IMR-90 (cell line): ENCODE data around the gene AJUBA. TPM values are rescaled to one million over a fixed set of nuclear protein-coding genes. Genes with fewer than 3 reads are reported as not detected.

Source experiments
- ATAC-seq: fragments of 200-7000 bp; cut with Tn5 transposase; 2 replicates; pipeline ENCODE4 v1.9.1; 2020; ENCODE audit warnings: low read depth, mild to moderate bottlenecking, moderate library complexity
- BruUV-seq: library from RNA; stranded (reverse); fragments of 400-500 nt; replicated peaks from 2 replicates; lab custom pipeline; 2021; lab: Mats Ljungman, UMichigan
- CTCF ChIA-PET: fragments of 300-600 bp; formaldehyde crosslinking; extraction: SDS; loops from one replicate; lab custom pipeline; 2021; ENCODE audit warnings: antibody characterized with exemption; lab: Yijun Ruan, JAX
- POLR2A ChIA-PET: fragments of 300-600 bp; sonication (Branson Sonifier 250); formaldehyde crosslinking; loops from one replicate; lab custom pipeline; 2022; ENCODE audit warnings: antibody characterized with exemption; ENCODE audit not compliant: unreplicated experiment; lab: Charles Lee
- DNase-seq: peaks from one replicate; pipeline ENCODE4 v3.0.0; 2013
- H2AFZ ChIP-seq: replicated peaks from 2 replicates; pipeline ENCODE3; 2013; ENCODE audit warnings: low read length, mild to moderate bottlenecking; ENCODE audit not compliant: poor library complexity
- H2AK5ac ChIP-seq: 2 replicates; pipeline ENCODE4 v1.6.1; 2013; ENCODE audit warnings: low read depth, low read length, inconsistent platforms
- H2AK9ac ChIP-seq: replicated peaks from 2 replicates; pipeline ENCODE3; 2013; ENCODE audit warnings: mild to moderate bottlenecking, low read depth, low read length, moderate library complexity; ENCODE audit not compliant: poor library complexity
- H2BK120ac ChIP-seq: 2 replicates; pipeline ENCODE4 v1.6.1; 2013; ENCODE audit warnings: low read depth, low read length, inconsistent platforms
- H2BK15ac ChIP-seq: 3 replicates; pipeline ENCODE4 v1.6.1; 2013; ENCODE audit warnings: low read depth, low read length, inconsistent platforms
- H2BK20ac ChIP-seq: 2 replicates; pipeline ENCODE4 v1.6.1; 2013; ENCODE audit warnings: low read depth, mild to moderate bottlenecking, inconsistent platforms, low read length, moderate library complexity
- H2BK5ac ChIP-seq: 2 replicates; pipeline ENCODE4 v1.6.1; 2013; ENCODE audit warnings: mild to moderate bottlenecking, low read depth, low read length, inconsistent platforms; ENCODE audit not compliant: poor library complexity, severe bottlenecking
- H3K14ac ChIP-seq: replicated peaks from 2 replicates; pipeline ENCODE4 v1.6.1; 2013; ENCODE audit warnings: low read depth, low read length, inconsistent platforms
- H3K18ac ChIP-seq: 2 replicates; pipeline ENCODE4 v1.6.1; 2013; ENCODE audit warnings: low read depth, low read length, control low read depth
- H3K23ac ChIP-seq: 2 replicates; pipeline ENCODE4 v1.6.1; 2013; ENCODE audit warnings: low read depth, low read length, inconsistent platforms
- H3K27ac ChIP-seq: 2 replicates; pipeline ENCODE4 v1.5.1; 2013; ENCODE audit warnings: mild to moderate bottlenecking, control low read depth, low read length; ENCODE audit not compliant: insufficient read depth
- H3K27me3 ChIP-seq: 2 replicates; pipeline ENCODE4 v1.6.1; 2013; ENCODE audit warnings: low read length; ENCODE audit not compliant: control insufficient read depth, insufficient read depth
- H3K36me3 ChIP-seq: 2 replicates; pipeline ENCODE4 v1.6.1; 2013; ENCODE audit warnings: low read length, mixed read lengths; ENCODE audit not compliant: control insufficient read depth, insufficient read depth
- H3K4ac ChIP-seq: 2 replicates; pipeline ENCODE4 v1.6.1; 2013; ENCODE audit warnings: low read depth, low read length, inconsistent platforms
- H3K4me1 ChIP-seq: 2 replicates; pipeline ENCODE4 v1.6.1; 2013; ENCODE audit warnings: low read length, mixed read lengths; ENCODE audit not compliant: control insufficient read depth, insufficient read depth
- H3K4me2 ChIP-seq: 2 replicates; pipeline ENCODE4 v1.6.1; 2013; ENCODE audit warnings: low read depth, mild to moderate bottlenecking, control low read depth, low read length, moderate library complexity
- H3K4me3 ChIP-seq: 2 replicates; pipeline ENCODE4 v1.5.1; 2013; ENCODE audit warnings: low read depth, mild to moderate bottlenecking, control low read depth, low read length, moderate library complexity; ENCODE audit not compliant: insufficient read depth
- H3K56ac ChIP-seq: 2 replicates; pipeline ENCODE4 v1.6.1; 2013; ENCODE audit warnings: low read length, inconsistent platforms; ENCODE audit not compliant: insufficient read depth; ENCODE audit errors: extremely low read depth
- H3K79me1 ChIP-seq, 2 experiments: 2 replicates each; pipeline ENCODE4 v1.6.1; 2013; ENCODE audit warnings: low read length in 2 of 2, inconsistent platforms in 1 of 2, low read depth in 1 of 2
- H3K9ac ChIP-seq: 2 replicates; pipeline ENCODE4 v1.6.1; 2013; ENCODE audit warnings: low read depth, low read length, control low read depth
- H3K9me1 ChIP-seq: 2 replicates; pipeline ENCODE4 v1.6.1; 2013; ENCODE audit warnings: low read length, inconsistent platforms; ENCODE audit not compliant: insufficient read depth
- H3K9me3 ChIP-seq: 2 replicates; pipeline ENCODE4 v1.6.1; 2013; ENCODE audit warnings: low read length; ENCODE audit not compliant: control insufficient read depth, insufficient read depth
- H4K20me1 ChIP-seq: 2 replicates; pipeline ENCODE4 v1.6.1; 2013; ENCODE audit warnings: low read length, inconsistent platforms; ENCODE audit not compliant: insufficient read depth
- H4K5ac ChIP-seq: 2 replicates; pipeline ENCODE4 v1.6.1; 2013; ENCODE audit warnings: mild to moderate bottlenecking, low read depth, low read length, control low read depth
- H4K8ac ChIP-seq, 2 experiments: 2 replicates each; pipeline ENCODE4 v1.6.1; 2013; ENCODE audit warnings: low read depth in 2 of 2, low read length in 2 of 2, control low read depth in 1 of 2, inconsistent platforms in 1 of 2
- H4K91ac ChIP-seq: 2 replicates; pipeline ENCODE4 v1.6.1; 2013; ENCODE audit warnings: low read depth, low read length, inconsistent platforms; ENCODE audit not compliant: insufficient read depth
- BHLHE40 ChIP-seq: fragments of 150-350 bp; IDR thresholded peaks from 2 replicates; pipeline ENCODE4 v1.6.1; 2016; ENCODE audit warnings: mild to moderate bottlenecking, low read depth, low read length
- CEBPB ChIP-seq: IDR thresholded peaks from 2 replicates; pipeline ENCODE4 v1.6.1; 2012; ENCODE audit warnings: low read depth, low read length, improper control_type of control experiment
- CHD1 ChIP-seq: IDR thresholded peaks from 2 replicates; pipeline ENCODE4 v1.6.1; 2012; ENCODE audit warnings: low read depth, low read length, improper control_type of control experiment
- CTCF ChIP-seq: conservative IDR thresholded peaks from 2 replicates; pipeline ENCODE4 v1.5.1; 2012; ENCODE audit warnings: mild to moderate bottlenecking, low read depth, low read length, improper control_type of control experiment
- ELK1 ChIP-seq: fragments of 150-350 bp; IDR thresholded peaks from 2 replicates; pipeline ENCODE4 v1.6.1; 2016; ENCODE audit warnings: low read depth, mild to moderate bottlenecking, low read length, moderate library complexity, borderline replicate concordance
- FOS ChIP-seq: fragments of 150-350 bp; IDR thresholded peaks from 2 replicates; pipeline ENCODE4 v1.6.1; 2016; ENCODE audit warnings: low read depth, low read length
- MAFK ChIP-seq: IDR thresholded peaks from 2 replicates; pipeline ENCODE4 v1.6.1; 2012; ENCODE audit warnings: low read depth, low read length, improper control_type of control experiment
- MAZ ChIP-seq: IDR thresholded peaks from 2 replicates; pipeline ENCODE4 v1.6.1; 2012; ENCODE audit warnings: low read depth, mild to moderate bottlenecking, low read length, improper control_type of control experiment, moderate library complexity, borderline replicate concordance
- MXI1 ChIP-seq: IDR thresholded peaks from 2 replicates; pipeline ENCODE4 v1.6.1; 2012; ENCODE audit warnings: low read depth, mild to moderate bottlenecking, low read length, moderate library complexity, borderline replicate concordance
- NFE2L2 ChIP-seq: fragments of 150-350 bp; IDR thresholded peaks from 2 replicates; pipeline ENCODE4 v1.6.1; 2016; ENCODE audit warnings: low read depth, mild to moderate bottlenecking, low read length
- POLR2A ChIP-seq: IDR thresholded peaks from 2 replicates; pipeline ENCODE4 v1.6.1; 2012; ENCODE audit warnings: mild to moderate bottlenecking, low read depth, low read length
- RAD21 ChIP-seq: IDR thresholded peaks from 2 replicates; pipeline ENCODE4 v1.6.1; 2012; ENCODE audit warnings: low read length, improper control_type of control experiment
- RCOR1 ChIP-seq: IDR thresholded peaks from 2 replicates; pipeline ENCODE4 v1.6.1; 2012; ENCODE audit warnings: mild to moderate bottlenecking, low read length, improper control_type of control experiment; ENCODE audit not compliant: insufficient replicate concordance
- RFX5 ChIP-seq: IDR thresholded peaks from 2 replicates; pipeline ENCODE4 v1.8.0; 2012; ENCODE audit warnings: low read depth, mild to moderate bottlenecking, low read length, moderate library complexity
- SMC3 ChIP-seq: fragments of 150-350 bp; IDR thresholded peaks from 2 replicates; pipeline ENCODE4 v1.6.1; 2016; ENCODE audit warnings: low read depth, mild to moderate bottlenecking, antibody characterized with exemption, low read length, moderate library complexity
- USF2 ChIP-seq: fragments of 150-350 bp; IDR thresholded peaks from 2 replicates; pipeline ENCODE4 v1.6.1; 2017; ENCODE audit warnings: mild to moderate bottlenecking, antibody characterized with exemption, low read length, low read depth
- WGBS, 2 experiments: methylation state at CpG; one replicate each; pipeline versions ENCODE4 v1.1.5 to v1.1.7; 2013; ENCODE audit warnings: missing lambda C conversion rate in 2 of 2; ENCODE audit not compliant: insufficient read length in 1 of 2; ENCODE audit errors: extremely low coverage in 2 of 2; 5-methylcytosine and 5-hydroxymethylcytosine counted together
- dilution Hi-C: fragments of 300-500 bp; cut with HindIII; formaldehyde crosslinking; loops from one replicate; pipeline ENCODE4 v1.14.3; 2018; ENCODE audit warnings: low sequenced_read_pairs; ENCODE audit not compliant: unreplicated experiment
- in situ Hi-C: fragments of 300-500 bp; cut with MboI; formaldehyde crosslinking; loops from 3 replicates; pipeline ENCODE4 v1.14.3; 2019; ENCODE audit warnings: low sequenced_read_pairs, inconsistent platforms, mixed read lengths
- intact Hi-C: fragments of 100-400 bp; cut with micrococcal nuclease; formaldehyde crosslinking; loops from 2 replicates; pipeline ENCODE4 v1.10.0; 2022
- polyA plus RNA-seq, 3 experiments: library from polyadenylated mRNA; depleted of rRNA; stranded (reverse); fragments of >200 nt; gene quantifications; 2 replicates each; pipeline ENCODE4 v1.2.3, GENCODE V29; 2012; ENCODE audit warnings: low replicate concordance in 1 of 3
- total RNA-seq: library from RNA; depleted of rRNA; stranded (reverse); fragments of >200 nt; gene quantifications from 2 replicates; pipeline ENCODE4 v1.2.3, GENCODE V29; 2012

Gene AJUBA
- total and polyA plus RNA-seq, 2 of the 4 experiments (the other 2 are of a cell fraction) = 46.4 to 67.6 TPM

GRCh38 chr14:22935156-22935555, 47.2 kb downstream of the AJUBA start:
- no peak overlapping the region for H3K56ac ChIP-seq
- H4K20me1 ChIP-seq = no peaks in the 10 kb centered on the region
- H2AK5ac ChIP-seq = no peak overlapping the region
- no peak overlapping the region for H2BK120ac ChIP-seq
- H3K27me3 ChIP-seq = no peaks in the 10 kb centered on the region
- H4K8ac ChIP-seq = no peak overlapping the region
- no peaks in the 10 kb centered on the region; the same call in 1 of the 2 replicates for H3K9me1 ChIP-seq
- BruUV-seq = no TSS peak
- ATAC-seq (no peak), DNase-seq (no peak)
- H3K23ac ChIP-seq = no peak overlapping the region
- H3K27ac ChIP-seq = no peak overlapping the region
- H2BK20ac ChIP-seq = no peak overlapping the region
- H4K91ac ChIP-seq = no peak overlapping the region
- H2BK15ac ChIP-seq = no peak overlapping the region
- no peaks in the 10 kb centered on the region for H3K9me3 ChIP-seq
- dilution Hi-C loops = no loop called here
- H3K4ac ChIP-seq = no peak overlapping the region
- no peak overlapping the region for H2BK5ac ChIP-seq
- no peak overlapping the region for H3K9ac ChIP-seq
- no peaks in the 10 kb centered on the region for H3K79me1 ChIP-seq
- TF ChIP-seq POLR2A (no peak), FOS (no peak), MAZ (no peak), RFX5 (no peak), CTCF (no peak), MAFK (no peak), SMC3 (no peak), MXI1 (no peak), NFE2L2 (no peak), USF2 (no peak), CEBPB (no peak), ELK1 (no peak), BHLHE40 (no peak), RCOR1 (no peak), RAD21 (no peak), CHD1 (no peak)
- no peak overlapping the region for H3K14ac ChIP-seq
- H4K5ac ChIP-seq = no peak overlapping the region
- H3K4me3 ChIP-seq = no peak overlapping the region
- POLR2A ChIA-PET = no interaction called here
- no peak overlapping the region for H2AK9ac ChIP-seq
- no peak overlapping the region for H3K18ac ChIP-seq
- intact Hi-C loops = no loop called here
- H2AFZ ChIP-seq = no peak overlapping the region
- in situ Hi-C loops = no loop called here
- no peaks in the 10 kb centered on the region for H3K36me3 ChIP-seq
- WGBS, 2 experiments = no CpG with 5 or more reads among the region's 1 CpG
- H3K4me1 ChIP-seq = no peaks in the 10 kb centered on the region
- no peak overlapping the region for H3K4me2 ChIP-seq
- CTCF ChIA-PET = interaction anchor here (0.6 to 1.3 kb wide), 3 partner anchors 51 to 244 kb away, joined by 3 to 6 read pairs (median 3); no protein-coding TSS in a partner anchor
